Measurements from ENCODE around the gene SEMA5B. TPM values are rescaled to one million over a fixed set of nuclear protein-coding genes. Genes with fewer than 3 reads are reported as not detected.

The SEMA5B gene
- polyA plus RNA-seq, 1 donor (not counting 4 experiments of a cell fraction or from before 2014, with no cell fraction given): 0.04 TPM

DNA sequence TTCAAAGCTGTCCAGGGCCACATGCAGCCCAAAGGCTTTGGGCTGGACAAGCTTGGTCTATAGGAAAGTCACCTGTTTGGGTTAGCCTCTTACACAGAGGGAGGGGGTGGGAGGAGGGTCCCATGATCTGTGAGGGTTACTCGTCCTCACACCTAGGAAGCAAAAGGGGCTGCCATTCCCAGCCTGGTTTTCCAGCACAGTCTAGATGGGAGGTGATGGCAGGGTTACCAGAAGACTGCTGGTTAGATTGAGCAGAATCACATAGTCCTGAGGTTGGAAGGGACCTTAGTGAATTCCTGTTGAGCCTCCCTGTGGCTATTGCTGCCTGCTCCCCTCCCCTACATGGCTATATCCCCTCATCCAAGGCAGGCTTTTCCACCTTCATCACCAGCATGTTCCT, 101.8 kb downstream of the SEMA5B start:
- FAIRE-seq (no peak), DNase-seq (ENCODE audit: low read depth, low spot score) (no peak)
- Histone ChIP-seq H3K79me2 (ENCODE audit: control insufficient read depth, insufficient read depth, low read length) (no peaks in the 10 kb centered on the region), H3K27me3 (ENCODE audit: control insufficient read depth, extremely low read depth, insufficient read depth, low read length) (peaks cover 27% of the 10 kb centered on the region), H3K36me3 (ENCODE audit: control insufficient read depth in 2 of 2, extremely low read depth in 1 of 2, insufficient read depth in 2 of 2, low read length in 2 of 2) (no peaks in the 10 kb centered on the region), H4K20me1 (ENCODE audit: control insufficient read depth, extremely low read depth, insufficient read depth, low read length) (no peaks in the 10 kb centered on the region), H3K4me1 (ENCODE audit: control insufficient read depth, extremely low read depth, insufficient read depth, low read length) (peaks cover 20% of the 10 kb centered on the region), H3K9ac (ENCODE audit: control insufficient read depth, extremely low read depth, insufficient read depth, low read length) (no peak overlapping the region), H3K4me2 (ENCODE audit: control insufficient read depth, extremely low read depth, insufficient read depth, low read depth, low read length) (no peak overlapping the region), H3K4me3 (ENCODE audit: control insufficient read depth in 2 of 3, extremely low read depth in 1 of 3, insufficient read depth in 2 of 3, low read depth in 1 of 3, low read length in 3 of 3) (no peak overlapping the region), H3K27ac (ENCODE audit: control insufficient read depth, insufficient read depth, low read length) (no peak overlapping the region), H2AFZ (ENCODE audit: control insufficient read depth, low read length) (no peak overlapping the region), H3K9me3 (ENCODE audit: control insufficient read depth, low read depth, low read length) (no peaks in the 10 kb centered on the region), H3K9me1 (ENCODE audit: control insufficient read depth, extremely low read depth, insufficient read depth, low read length) (no peaks in the 10 kb centered on the region)
- TF ChIP-seq, protein P1, sequence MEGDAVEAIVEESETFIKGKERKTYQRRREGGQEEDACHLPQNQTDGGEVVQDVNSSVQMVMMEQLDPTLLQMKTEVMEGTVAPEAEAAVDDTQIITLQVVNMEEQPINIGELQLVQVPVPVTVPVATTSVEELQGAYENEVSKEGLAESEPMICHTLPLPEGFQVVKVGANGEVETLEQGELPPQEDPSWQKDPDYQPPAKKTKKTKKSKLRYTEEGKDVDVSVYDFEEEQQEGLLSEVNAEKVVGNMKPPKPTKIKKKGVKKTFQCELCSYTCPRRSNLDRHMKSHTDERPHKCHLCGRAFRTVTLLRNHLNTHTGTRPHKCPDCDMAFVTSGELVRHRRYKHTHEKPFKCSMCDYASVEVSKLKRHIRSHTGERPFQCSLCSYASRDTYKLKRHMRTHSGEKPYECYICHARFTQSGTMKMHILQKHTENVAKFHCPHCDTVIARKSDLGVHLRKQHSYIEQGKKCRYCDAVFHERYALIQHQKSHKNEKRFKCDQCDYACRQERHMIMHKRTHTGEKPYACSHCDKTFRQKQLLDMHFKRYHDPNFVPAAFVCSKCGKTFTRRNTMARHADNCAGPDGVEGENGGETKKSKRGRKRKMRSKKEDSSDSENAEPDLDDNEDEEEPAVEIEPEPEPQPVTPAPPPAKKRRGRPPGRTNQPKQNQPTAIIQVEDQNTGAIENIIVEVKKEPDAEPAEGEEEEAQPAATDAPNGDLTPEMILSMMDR (optimal IDR thresholded peaks at IDR 0.05 in 1 of 3, IDR thresholded peaks at IDR 0.05 in 1 of 3, conservative IDR thresholded peaks at IDR 0.05 in 1 of 3; ENCODE audit: extremely low read depth in 1 of 3, insufficient read depth in 2 of 3, low read length in 3 of 3): no peak
- no peak for TF ChIP-seq EZH2 (IDR thresholded peaks at IDR 0.05; ENCODE audit: low read length)
- dilution Hi-C loops (cut with MboI; ENCODE audit: extremely low pct_ligation_motif_present, low sequenced_read_pairs): no loop called here

DNA sequence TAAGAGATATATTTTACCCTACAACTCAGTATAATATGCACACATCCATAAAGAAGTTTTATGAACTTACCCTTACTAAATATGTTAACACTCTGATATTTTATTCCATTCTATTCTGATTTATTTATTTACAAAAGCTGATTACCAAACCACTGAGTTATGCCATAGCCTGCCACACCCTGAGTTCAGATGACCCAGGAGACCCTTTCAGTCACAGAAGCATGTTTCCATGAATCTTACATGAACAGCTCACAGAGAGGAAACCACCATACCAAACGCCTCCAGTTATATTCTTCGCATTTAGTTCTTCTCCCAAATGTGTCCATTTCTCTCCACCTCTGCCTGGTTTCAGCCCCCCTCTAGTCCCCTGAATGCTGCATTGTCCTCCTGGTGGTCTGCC, 103.5 kb downstream of the SEMA5B start:
- H3K4me2 ChIP-seq (ENCODE audit: control insufficient read depth, extremely low read depth, insufficient read depth, low read depth, low read length): no peak overlapping the region
- H3K79me2 ChIP-seq (ENCODE audit: control insufficient read depth, insufficient read depth, low read length): no peaks in the 10 kb centered on the region
- peaks cover 4% of the 10 kb centered on the region for H3K4me1 ChIP-seq (ENCODE audit: control insufficient read depth, extremely low read depth, insufficient read depth, low read length)
- no peak overlapping the region for H3K9ac ChIP-seq (ENCODE audit: control insufficient read depth, extremely low read depth, insufficient read depth, low read length)
- no peak for FAIRE-seq
- H3K27me3 ChIP-seq (ENCODE audit: control insufficient read depth, extremely low read depth, insufficient read depth, low read length): peaks cover 36% of the 10 kb centered on the region
- no peaks in the 10 kb centered on the region for H3K9me1 ChIP-seq (ENCODE audit: control insufficient read depth, extremely low read depth, insufficient read depth, low read length)
- dilution Hi-C loops (cut with MboI; ENCODE audit: extremely low pct_ligation_motif_present, low sequenced_read_pairs): no loop called here
- H3K27ac ChIP-seq (ENCODE audit: control insufficient read depth, insufficient read depth, low read length): no peak overlapping the region
- no peaks in the 10 kb centered on the region for H4K20me1 ChIP-seq (ENCODE audit: control insufficient read depth, extremely low read depth, insufficient read depth, low read length)
- no peak for DNase-seq (ENCODE audit: low read depth, low spot score)
- no peak overlapping the region for H3K4me3 ChIP-seq (ENCODE audit: control insufficient read depth in 2 of 3, extremely low read depth in 1 of 3, insufficient read depth in 2 of 3, low read depth in 1 of 3, low read length in 3 of 3)
- no peak for TF ChIP-seq EZH2 (IDR thresholded peaks at IDR 0.05; ENCODE audit: low read length)
- TF ChIP-seq, protein P1 (optimal IDR thresholded peaks at IDR 0.05 in 1 of 3, IDR thresholded peaks at IDR 0.05 in 1 of 3, conservative IDR thresholded peaks at IDR 0.05 in 1 of 3; ENCODE audit: extremely low read depth in 1 of 3, insufficient read depth in 2 of 3, low read length in 3 of 3): no peak
- no peak overlapping the region for H2AFZ ChIP-seq (ENCODE audit: control insufficient read depth, low read length)
- no peaks in the 10 kb centered on the region for H3K9me3 ChIP-seq (ENCODE audit: control insufficient read depth, low read depth, low read length)
- H3K36me3 ChIP-seq (ENCODE audit: control insufficient read depth in 2 of 2, extremely low read depth in 1 of 2, insufficient read depth in 2 of 2, low read length in 2 of 2): no peaks in the 10 kb centered on the region
